ENCODE data around the gene PFKFB1. TPM values are rescaled to one million over a fixed set of nuclear protein-coding genes. Genes with fewer than 3 reads are reported as not detected.

Gene PFKFB1
- total and polyA plus RNA-seq, 9 of the 15 experiments (the other 6 are each of a cell fraction or from before 2014, with no cell fraction given) = 0.07 to 0.24 (median 0.15) TPM; not detected in 2

DNA sequence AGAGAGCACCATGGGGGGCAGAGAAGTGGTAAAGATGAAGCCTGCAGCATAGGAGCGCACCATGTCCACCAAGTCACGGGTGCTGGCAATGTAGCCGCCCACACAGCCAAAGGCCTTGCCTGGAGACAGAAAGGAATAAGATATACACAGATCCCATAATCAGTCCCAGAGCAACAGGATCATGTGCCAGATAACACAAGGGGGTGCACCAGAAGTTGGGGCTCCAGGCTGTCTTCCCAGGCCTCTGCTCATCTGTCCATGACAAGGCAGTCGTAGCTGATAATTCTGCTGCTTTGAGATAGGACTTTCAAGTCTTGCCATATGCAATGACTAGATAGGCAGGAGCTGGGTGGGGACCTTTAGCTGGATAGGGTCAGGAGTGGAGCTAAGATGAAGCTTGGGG lies 20.9 kb upstream of the PFKFB1 start (continued):
- TF ChIP-seq TCF3 (CRISPR knock-in tag; IDR thresholded peaks at IDR 0.05) = peak; percentile 97
- TF ChIP-seq HDGF (IDR thresholded peaks at IDR 0.05) = no peak
- peak; percentile 48; the same call in 1 of the 2 replicates for TF ChIP-seq TOE1 (IDR thresholded peaks at IDR 0.05; ENCODE audit: borderline replicate concordance)
- TF ChIP-seq TOE1 (CRISPR knock-in tag; IDR thresholded peaks at IDR 0.05; ENCODE audit: borderline replicate concordance, low read depth) = no peak
- TF ChIP-seq STAT5A (IDR thresholded peaks at IDR 0.05; ENCODE audit: borderline replicate concordance, low read length) = peak; percentile 94
- no peak; the same call in 1 of the 2 replicates for TF ChIP-seq MBD2 (IDR thresholded peaks at IDR 0.05; ENCODE audit: borderline replicate concordance, low read depth)
- no peak for TF ChIP-seq ARID2 (IDR thresholded peaks at IDR 0.05)
- TF ChIP-seq, protein P1, sequence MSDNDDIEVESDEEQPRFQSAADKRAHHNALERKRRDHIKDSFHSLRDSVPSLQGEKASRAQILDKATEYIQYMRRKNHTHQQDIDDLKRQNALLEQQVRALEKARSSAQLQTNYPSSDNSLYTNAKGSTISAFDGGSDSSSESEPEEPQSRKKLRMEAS (CRISPR knock-in tag; IDR thresholded peaks at IDR 0.05) = no peak
- peak; percentile 73 to 89 for TF ChIP-seq ARNT (IDR thresholded peaks at IDR 0.05)
- peak; percentile 79 for TF ChIP-seq CXXC5 (CRISPR knock-in tag; IDR thresholded peaks at IDR 0.05)
- TF ChIP-seq, protein P2, sequence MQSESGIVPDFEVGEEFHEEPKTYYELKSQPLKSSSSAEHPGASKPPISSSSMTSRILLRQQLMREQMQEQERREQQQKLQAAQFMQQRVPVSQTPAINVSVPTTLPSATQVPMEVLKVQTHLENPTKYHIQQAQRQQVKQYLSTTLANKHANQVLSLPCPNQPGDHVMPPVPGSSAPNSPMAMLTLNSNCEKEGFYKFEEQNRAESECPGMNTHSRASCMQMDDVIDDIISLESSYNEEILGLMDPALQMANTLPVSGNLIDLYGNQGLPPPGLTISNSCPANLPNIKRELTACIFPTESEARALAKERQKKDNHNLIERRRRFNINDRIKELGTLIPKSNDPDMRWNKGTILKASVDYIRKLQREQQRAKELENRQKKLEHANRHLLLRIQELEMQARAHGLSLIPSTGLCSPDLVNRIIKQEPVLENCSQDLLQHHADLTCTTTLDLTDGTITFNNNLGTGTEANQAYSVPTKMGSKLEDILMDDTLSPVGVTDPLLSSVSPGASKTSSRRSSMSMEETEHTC (IDR thresholded peaks at IDR 0.05) = peak; percentile 76; the same call in 1 of the 2 replicates
- TF ChIP-seq CBFA2T2 (conservative IDR thresholded peaks at IDR 0.05) = peak; percentile 99
- peak; percentile 91 for TF ChIP-seq RNF2 (IDR thresholded peaks at IDR 0.05)
- peak; percentile 94; the same call in 1 of the 2 replicates for TF ChIP-seq ZNF197 (CRISPR knock-in tag; IDR thresholded peaks at IDR 0.05; ENCODE audit: low read depth)
- TF ChIP-seq ZNF584 (CRISPR knock-in tag; IDR thresholded peaks at IDR 0.05; ENCODE audit: low read depth) = peak; percentile 80; the same call in 1 of the 2 replicates
- TF ChIP-seq SLC30A9 (CRISPR knock-in tag; IDR thresholded peaks at IDR 0.05) = no peak
- TF ChIP-seq, protein P3, sequence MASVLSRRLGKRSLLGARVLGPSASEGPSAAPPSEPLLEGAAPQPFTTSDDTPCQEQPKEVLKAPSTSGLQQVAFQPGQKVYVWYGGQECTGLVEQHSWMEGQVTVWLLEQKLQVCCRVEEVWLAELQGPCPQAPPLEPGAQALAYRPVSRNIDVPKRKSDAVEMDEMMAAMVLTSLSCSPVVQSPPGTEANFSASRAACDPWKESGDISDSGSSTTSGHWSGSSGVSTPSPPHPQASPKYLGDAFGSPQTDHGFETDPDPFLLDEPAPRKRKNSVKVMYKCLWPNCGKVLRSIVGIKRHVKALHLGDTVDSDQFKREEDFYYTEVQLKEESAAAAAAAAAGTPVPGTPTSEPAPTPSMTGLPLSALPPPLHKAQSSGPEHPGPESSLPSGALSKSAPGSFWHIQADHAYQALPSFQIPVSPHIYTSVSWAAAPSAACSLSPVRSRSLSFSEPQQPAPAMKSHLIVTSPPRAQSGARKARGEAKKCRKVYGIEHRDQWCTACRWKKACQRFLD (CRISPR knock-in tag; IDR thresholded peaks at IDR 0.05) = peak; percentile 76; the same call in 1 of the 2 replicates
- TF ChIP-seq NR2C2 (CRISPR knock-in tag; IDR thresholded peaks at IDR 0.05) = no peak
- 0 out of 2 replicates have a peak, but pooled peaks have one; percentile 14 for TF ChIP-seq NR2C2 (tag; IDR thresholded peaks at IDR 0.05)
- TF ChIP-seq ZNF668 (CRISPR knock-in tag; IDR thresholded peaks at IDR 0.05) = no peak
- TF ChIP-seq ZNF239 (CRISPR knock-in tag; IDR thresholded peaks at IDR 0.05) = no peak
- TF ChIP-seq, protein P4, sequence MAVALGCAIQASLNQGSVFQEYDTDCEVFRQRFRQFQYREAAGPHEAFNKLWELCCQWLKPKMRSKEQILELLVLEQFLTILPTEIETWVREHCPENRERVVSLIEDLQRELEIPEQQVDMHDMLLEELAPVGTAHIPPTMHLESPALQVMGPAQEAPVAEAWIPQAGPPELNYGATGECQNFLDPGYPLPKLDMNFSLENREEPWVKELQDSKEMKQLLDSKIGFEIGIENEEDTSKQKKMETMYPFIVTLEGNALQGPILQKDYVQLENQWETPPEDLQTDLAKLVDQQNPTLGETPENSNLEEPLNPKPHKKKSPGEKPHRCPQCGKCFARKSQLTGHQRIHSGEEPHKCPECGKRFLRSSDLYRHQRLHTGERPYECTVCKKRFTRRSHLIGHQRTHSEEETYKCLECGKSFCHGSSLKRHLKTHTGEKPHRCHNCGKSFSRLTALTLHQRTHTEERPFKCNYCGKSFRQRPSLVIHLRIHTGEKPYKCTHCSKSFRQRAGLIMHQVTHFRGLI (CRISPR knock-in tag; IDR thresholded peaks at IDR 0.05) = peak; percentile 39; the same call in 1 of the 2 replicates
- TF ChIP-seq ATF1 (CRISPR knock-in tag; IDR thresholded peaks at IDR 0.05) = no peak
- TF ChIP-seq ATF1 (tag; IDR thresholded peaks at IDR 0.05) = 0 out of 2 replicates have a peak, but pooled peaks have one; percentile 43
- 0 out of 2 replicates have a peak, but pooled peaks have one; percentile 52 for TF ChIP-seq CTBP1 (IDR thresholded peaks at IDR 0.05; ENCODE audit: borderline replicate concordance)
- peak; percentile 99 for TF ChIP-seq CBFA2T3 (IDR thresholded peaks at IDR 0.05)
- no peak for TF ChIP-seq ZFP1 (CRISPR knock-in tag; IDR thresholded peaks at IDR 0.05)
- no peak for TF ChIP-seq PHF20 (IDR thresholded peaks at IDR 0.05; ENCODE audit: partially characterized antibody)

Measured in K562 (cell line).